ENCODE measurements around the gene APC.
"Not testable (repeated sequence)": the region's sequence is repeated elsewhere in the genome, so short reads cannot be mapped to it uniquely, and the experiment has no call there.

APC gene

GRCh38 chr5:112860929-112861637 is 123.4 kb downstream of the APC start, which contains the start of gene SRP19:
SRP19 (plus strand) TSS chr5:112861287; CDS start chr5:112861377, 90 bp downstream.
- DNase-seq = peak; percentile 92

GRCh38 chr5:112861638-112861985 is 123.9 kb downstream of the APC start:
- DNase-seq = no peak

- DNase-seq = no peak
Measured at GRCh38 chr5:112862085-112862484, 124.4 kb downstream of the APC start.

- no peak for DNase-seq
Measured at GRCh38 chr5:112863549-112863948, 125.9 kb downstream of the APC start.

- no peak for DNase-seq
Measured at GRCh38 chr5:112865128-112865527, 127.4 kb downstream of the APC start.

- DNase-seq = no peak
Measured at GRCh38 chr5:112866739-112867138, 129.1 kb downstream of the APC start.

GRCh38 chr5:112867411-112867810 is 129.7 kb downstream of the APC start:
- DNase-seq = no peak

GRCh38 chr5:112869948-112870347 is 132.3 kb downstream of the APC start:
- DNase-seq = no peak

GRCh38 chr5:112870966-112871365 is 133.3 kb downstream of the APC start:
- DNase-seq = no peak

GRCh38 chr5:112876362-112876761 is 138.7 kb downstream of the APC start:
- DNase-seq = no peak

- DNase-seq = no peak
Measured at GRCh38 chr5:112878101-112878500, 140.4 kb downstream of the APC start.

GRCh38 chr5:112878760-112879159 is 141.1 kb downstream of the APC start:
- no peak for DNase-seq

GRCh38 chr5:112880219-112880964 is 142.7 kb downstream of the APC start:
- no peak for DNase-seq

GRCh38 chr5:112883192-112883591 is 145.5 kb downstream of the APC start:
- DNase-seq = no peak

GRCh38 chr5:112885001-112885400 is 147.3 kb downstream of the APC start:
- DNase-seq = no peak

GRCh38 chr5:112886975-112887374 is 149.3 kb downstream of the APC start:
- DNase-seq = no peak

GRCh38 chr5:112892066-112892465 is 154.4 kb downstream of the APC start:
- DNase-seq = not testable (repeated sequence)

- no peak for DNase-seq
Measured at GRCh38 chr5:112892776-112893175, 155.1 kb downstream of the APC start.

- DNase-seq = no peak
Measured at GRCh38 chr5:112895682-112896081, 158.0 kb downstream of the APC start.
